Measurements from ENCODE around the gene SLC7A5. TPM values are rescaled to one million over a fixed set of nuclear protein-coding genes. Genes with fewer than 3 reads are reported as not detected.
"Not testable (repeated sequence)": the region's sequence is repeated elsewhere in the genome, so short reads cannot be mapped to it uniquely, and the experiment has no call there.

SLC7A5 gene
- total RNA-seq, 1 donor from 2014 or later = 205 TPM

DNA sequence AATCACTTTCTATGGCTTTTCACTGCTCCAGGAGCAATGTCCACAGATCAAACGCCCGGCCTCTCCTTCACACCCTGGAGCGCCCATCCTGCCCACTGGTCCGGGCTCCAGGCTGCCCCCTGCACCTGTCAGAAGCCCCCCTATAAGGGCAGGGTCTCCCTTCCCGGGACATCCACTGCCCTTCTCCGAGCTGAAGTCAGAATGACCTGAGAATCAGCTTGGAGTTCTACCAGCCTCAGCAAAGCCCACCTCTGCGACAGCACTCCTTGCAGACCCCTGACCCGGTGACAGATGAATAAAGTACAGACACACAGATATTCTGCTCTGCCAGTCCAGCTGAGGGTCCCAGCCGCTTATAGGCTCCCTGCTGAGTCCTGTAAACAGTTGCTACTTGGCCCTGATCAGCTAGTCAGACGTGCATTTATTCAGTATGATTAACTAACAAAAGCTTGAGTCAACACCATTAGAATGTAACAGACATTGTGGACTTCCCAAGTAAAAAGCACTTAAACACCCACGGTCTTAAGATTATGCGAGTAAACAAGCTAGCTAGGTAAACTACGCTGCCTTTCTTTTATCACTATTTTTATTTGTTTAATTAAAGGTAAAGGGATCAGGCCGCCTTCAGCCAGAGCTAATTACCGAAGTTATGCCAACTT, 4.8 kb downstream of the SLC7A5 start:
- no peak for DNase-seq
- no peak for TF ChIP-seq CTCF (IDR thresholded peaks at IDR 0.05; ENCODE audit: partially characterized antibody, unreplicated experiment)
- Mint-ChIP-seq H3K27me3 (ENCODE audit: unreplicated experiment) (peaks cover 11% of the 10 kb centered on the region), H3K27ac (ENCODE audit: unreplicated experiment) (no peak overlapping the region), H3K9me3 (ENCODE audit: unreplicated experiment) (peaks cover 4% of the 10 kb centered on the region), H3K4me3 (ENCODE audit: unreplicated experiment) (peak overlapping the region; percentile 80), H3K4me1 (ENCODE audit: low read depth, unreplicated experiment) (peaks cover 15% of the 10 kb centered on the region), H3K36me3 (ENCODE audit: unreplicated experiment) (peaks cover 5% of the 10 kb centered on the region)

DNA sequence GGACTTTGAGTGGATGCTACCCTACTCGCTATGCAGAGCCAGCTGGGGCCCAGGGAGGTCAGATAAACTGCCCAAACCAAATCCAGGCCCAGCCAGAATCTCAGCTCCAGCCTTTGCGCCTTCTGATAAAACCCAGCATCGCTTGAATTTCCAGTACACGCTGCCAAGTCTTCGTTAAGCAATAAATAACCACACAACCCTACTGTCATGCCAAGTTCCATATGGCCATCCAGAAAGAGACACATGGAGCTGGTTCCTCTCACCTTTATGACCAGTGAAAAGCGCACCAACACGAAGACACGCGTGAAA, 6.0 kb downstream of the SLC7A5 start:
- H3K4me1 Mint-ChIP-seq (ENCODE audit: low read depth, unreplicated experiment) = peaks cover 15% of the 10 kb centered on the region
- not testable (repeated sequence) for H3K9me3 Mint-ChIP-seq (ENCODE audit: unreplicated experiment); H3K4me3 Mint-ChIP-seq (ENCODE audit: unreplicated experiment); H3K36me3 Mint-ChIP-seq (ENCODE audit: unreplicated experiment); H3K27ac Mint-ChIP-seq (ENCODE audit: unreplicated experiment); H3K27me3 Mint-ChIP-seq (ENCODE audit: unreplicated experiment); DNase-seq

GRCh38 chr16:87862597-87863326, 6.5 kb downstream of the SLC7A5 start:
- not testable (repeated sequence) for H3K27ac Mint-ChIP-seq (ENCODE audit: unreplicated experiment); H3K27me3 Mint-ChIP-seq (ENCODE audit: unreplicated experiment)

DNA sequence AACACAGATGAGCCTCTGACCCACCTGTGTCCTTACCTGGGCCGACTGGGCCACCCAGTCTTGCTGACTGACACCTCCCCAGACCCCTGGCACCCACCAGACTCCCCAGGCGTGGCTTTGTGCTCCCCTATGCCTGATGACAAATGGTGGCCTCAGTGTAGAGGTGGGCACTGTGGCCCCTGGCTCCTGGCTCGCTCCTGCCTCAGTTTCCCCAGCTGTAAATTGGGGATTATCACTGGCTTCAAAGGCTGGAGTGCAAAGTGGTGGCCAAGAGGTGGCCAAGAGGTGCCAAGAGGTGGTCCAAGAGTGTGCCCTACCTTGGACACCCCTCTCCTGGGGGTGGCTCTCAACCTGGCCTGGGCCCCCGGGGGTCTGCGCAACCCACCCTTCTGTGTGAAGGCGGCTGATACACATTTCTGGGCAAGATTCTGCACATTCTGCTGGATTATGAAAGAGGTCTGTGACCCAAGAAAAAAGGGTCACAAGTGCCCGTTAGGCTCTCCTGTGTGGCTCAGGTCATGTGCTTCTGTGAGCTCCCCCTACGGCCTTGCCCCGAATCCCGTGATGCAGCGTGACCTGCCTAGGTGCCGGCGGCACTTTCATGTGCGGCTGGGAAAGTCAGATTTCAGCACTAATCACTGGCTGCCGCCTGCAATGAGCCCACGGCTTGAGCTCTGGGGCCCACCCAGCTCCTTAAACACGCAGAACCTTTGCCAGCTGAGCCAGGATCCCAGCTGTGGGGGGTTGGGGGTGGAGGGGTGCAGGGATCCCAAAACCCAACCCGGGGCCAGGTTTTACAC, 7.8 kb downstream of the SLC7A5 start:
- H3K27ac Mint-ChIP-seq (ENCODE audit: unreplicated experiment); DNase-seq; H3K36me3 Mint-ChIP-seq (ENCODE audit: unreplicated experiment); H3K9me3 Mint-ChIP-seq (ENCODE audit: unreplicated experiment); H3K4me3 Mint-ChIP-seq (ENCODE audit: unreplicated experiment): not testable (repeated sequence)
- peaks cover 10% of the 10 kb centered on the region for H3K27me3 Mint-ChIP-seq (ENCODE audit: unreplicated experiment)
- H3K4me1 Mint-ChIP-seq (ENCODE audit: low read depth, unreplicated experiment) = peaks cover 27% of the 10 kb centered on the region

More at GRCh38 chr16:87862597-87863326, 6.5 kb downstream of the SLC7A5 start:
- Mint-ChIP-seq H3K4me1 (ENCODE audit: low read depth, unreplicated experiment) (peaks cover 16% of the 10 kb centered on the region), H3K4me3 (ENCODE audit: unreplicated experiment) (peak overlapping the region; percentile 30)
- DNase-seq; H3K36me3 Mint-ChIP-seq (ENCODE audit: unreplicated experiment); H3K9me3 Mint-ChIP-seq (ENCODE audit: unreplicated experiment): not testable (repeated sequence)

GRCh38 chr16:87860553-87861299, 8.6 kb downstream of the SLC7A5 start:
- no peak for TF ChIP-seq CTCF (IDR thresholded peaks at IDR 0.05; ENCODE audit: partially characterized antibody, unreplicated experiment)
- Mint-ChIP-seq H3K27me3 (ENCODE audit: unreplicated experiment) (peaks cover 10% of the 10 kb centered on the region), H3K36me3 (ENCODE audit: unreplicated experiment) (no peaks in the 10 kb centered on the region), H3K27ac (ENCODE audit: unreplicated experiment) (peak overlapping the region; percentile 95), H3K4me3 (ENCODE audit: unreplicated experiment) (peak overlapping the region; percentile 80), H3K9me3 (ENCODE audit: unreplicated experiment) (peaks cover 2% of the 10 kb centered on the region), H3K4me1 (ENCODE audit: low read depth, unreplicated experiment) (peaks cover 26% of the 10 kb centered on the region)
- DNase-seq = peak; percentile 61

GRCh38 chr16:87858151-87858993, 10.9 kb downstream of the SLC7A5 start:
- not testable (repeated sequence) for H3K9me3 Mint-ChIP-seq (ENCODE audit: unreplicated experiment); DNase-seq; H3K36me3 Mint-ChIP-seq (ENCODE audit: unreplicated experiment)
- H3K4me1 Mint-ChIP-seq (ENCODE audit: low read depth, unreplicated experiment) = peaks cover 29% of the 10 kb centered on the region
- peak overlapping the region; percentile 93 for H3K27ac Mint-ChIP-seq (ENCODE audit: unreplicated experiment)
- H3K27me3 Mint-ChIP-seq (ENCODE audit: unreplicated experiment) = peaks cover 10% of the 10 kb centered on the region
- H3K4me3 Mint-ChIP-seq (ENCODE audit: unreplicated experiment) = peak overlapping the region; percentile 61
